B cell (primary cell): ENCODE data around the gene CYP26B1. TPM values are rescaled to one million over a fixed set of nuclear protein-coding genes. Genes with fewer than 3 reads are reported as not detected.

Source experiments
- ATAC-seq: fragments of 200-7000 bp; cut with Tn5 transposase; one replicate; pipeline ENCODE4 v1.10.0; 2021; ENCODE audit warnings: low read depth, mild to moderate bottlenecking, moderate number of reproducible peaks, moderate library complexity
- CTCF ChIA-PET: fragments of 350-600 bp; sonication (Branson Sonifier 250); formaldehyde crosslinking; loops from one replicate; lab custom pipeline; 2021; ENCODE audit warnings: antibody characterized with exemption, inconsistent platforms; lab: Charles Lee
- POLR2A ChIA-PET: fragments of 350-600 bp; sonication (Branson Sonifier 250); formaldehyde crosslinking; loops from one replicate; lab custom pipeline; 2021; ENCODE audit warnings: antibody characterized with exemption; lab: Charles Lee
- DNase-seq: peaks from one replicate; pipeline ENCODE4 v3.0.0; 2013
- H2AFZ ChIP-seq: 2 replicates; pipeline ENCODE4 v1.6.1; 2012; ENCODE audit warnings: mild to moderate bottlenecking, low read depth, low read length; ENCODE audit not compliant: insufficient read depth, poor library complexity, severe bottlenecking
- H3K27ac ChIP-seq, 2 donors: 1 replicate in 1 of 2; 2 replicates in 1 of 2; pipeline ENCODE4 v1.5.1; 2012 to 2013; ENCODE audit warnings: low read length in 2 of 2, mild to moderate bottlenecking in 2 of 2, moderate library complexity in 1 of 2
- H3K27me3 ChIP-seq, 4 experiments: fragments of 200-600 bp in 1 of 4; sonication (generic) in 1 of 4; replicated peaks in 1 of 4; 1 replicate in 2 of 4; 2 replicates in 2 of 4; pipeline versions ENCODE4 v1.6.1 to v1.7.0; 2013 to 2016; ENCODE audit warnings: low read length in 3 of 4, mild to moderate bottlenecking in 2 of 4, mixed read lengths in 1 of 4, moderate library complexity in 1 of 4; ENCODE audit not compliant: insufficient read depth in 4 of 4, control insufficient read depth in 3 of 4; ENCODE audit errors: control extremely low read depth in 1 of 4
- H3K36me3 ChIP-seq, 2 experiments: replicated peaks in 1 of 2; 1 replicate in 1 of 2; 2 replicates in 1 of 2; pipeline versions ENCODE4 v1.6.1 to v1.7.1; 2013; ENCODE audit warnings: low read length in 1 of 2; ENCODE audit not compliant: insufficient read depth in 2 of 2, control insufficient read depth in 1 of 2; ENCODE audit errors: control extremely low read depth in 1 of 2, extremely low read depth in 1 of 2
- H3K4me1 ChIP-seq, 2 donors: fragments of 200-600 bp in 1 of 2; sonication (generic) in 1 of 2; 1 replicate in 1 of 2; 2 replicates in 1 of 2; pipeline versions ENCODE4 v1.5.1 to v1.6.1; 2013 to 2017; ENCODE audit warnings: low read length in 2 of 2; ENCODE audit not compliant: control insufficient read depth in 2 of 2, insufficient read depth in 2 of 2
- H3K4me2 ChIP-seq: replicated peaks from 2 replicates; pipeline ENCODE3; 2012; ENCODE audit warnings: mild to moderate bottlenecking, low read depth, low read length; ENCODE audit not compliant: poor library complexity, severe bottlenecking
- H3K4me3 ChIP-seq, 5 experiments: fragments of 200-600 bp in 1 of 5; sonication (generic) in 1 of 5; 1 replicate in 3 of 5; 2 replicates in 2 of 5; pipeline versions ENCODE4 v1.5.1 to v1.7.0; 2011 to 2016; ENCODE audit warnings: low read length in 4 of 5, mild to moderate bottlenecking in 4 of 5, low read depth in 2 of 5, control low read depth in 1 of 5, moderate library complexity in 1 of 5; ENCODE audit not compliant: insufficient read depth in 1 of 5; ENCODE audit errors: control extremely low read depth in 1 of 5, extremely low read depth in 1 of 5
- H3K79me2 ChIP-seq: fragments of 200-600 bp; sonication (generic); one replicate; pipeline ENCODE4 v1.6.0; 2016; ENCODE audit warnings: low read length; ENCODE audit not compliant: control insufficient read depth, insufficient read depth
- H3K9ac ChIP-seq: fragments of 200-600 bp; sonication (generic); 2 replicates; pipeline ENCODE4 v1.6.1; 2017; ENCODE audit warnings: mild to moderate bottlenecking, low read length, moderate library complexity
- H3K9me3 ChIP-seq, 3 donors: one replicate each; pipeline versions ENCODE4 v1.6.1 to v1.7.1; 2013; ENCODE audit warnings: low read length in 2 of 3; ENCODE audit not compliant: control insufficient read depth in 2 of 3, insufficient read depth in 1 of 3; ENCODE audit errors: control extremely low read depth in 1 of 3
- H4K20me1 ChIP-seq: 2 replicates; pipeline ENCODE4 v1.6.0; 2012; ENCODE audit warnings: mild to moderate bottlenecking, low read length; ENCODE audit not compliant: insufficient read depth, control insufficient read depth, poor library complexity, severe bottlenecking
- H3K27ac Mint-ChIP-seq: one replicate; pipeline ENCODE4 v1.8.0; 2021; ENCODE audit warnings: mixed read lengths
- H3K27me3 Mint-ChIP-seq: one replicate; pipeline ENCODE4 v1.8.0; 2021; ENCODE audit warnings: mixed read lengths
- H3K4me1 Mint-ChIP-seq: one replicate; pipeline ENCODE4 v1.8.0; 2021; ENCODE audit warnings: mixed read lengths
- H3K4me3 Mint-ChIP-seq: one replicate; pipeline ENCODE4 v1.8.0; 2021; ENCODE audit warnings: mixed read lengths
- H3K9me3 Mint-ChIP-seq: one replicate; pipeline ENCODE4 v1.8.0; 2022; ENCODE audit warnings: mixed read lengths; ENCODE audit not compliant: insufficient read depth
- CTCF ChIP-seq: fragments of 200-600 bp; IDR thresholded peaks from one replicate; pipeline ENCODE4 v1.8.0; 2022; ENCODE audit warnings: antibody characterized with exemption, mild to moderate bottlenecking
- EZH2 ChIP-seq: IDR thresholded peaks from 2 replicates; pipeline ENCODE4 v1.6.1; 2012; ENCODE audit warnings: borderline replicate concordance, low read depth, mild to moderate bottlenecking, moderate library complexity, low read length; ENCODE audit not compliant: insufficient read depth, poor library complexity, severe bottlenecking
- WGBS: methylation state at CpG from one replicate; pipeline ENCODE4 v1.1.5; 2013; ENCODE audit warnings: missing lambda C conversion rate; ENCODE audit not compliant: insufficient coverage; 5-methylcytosine and 5-hydroxymethylcytosine counted together
- intact Hi-C: fragments of 100-400 bp; cut with micrococcal nuclease; formaldehyde crosslinking; loops from one replicate; pipeline ENCODE4 v1.10.0; 2022
- polyA plus RNA-seq: library from polyadenylated mRNA; depleted of rRNA; stranded (reverse); fragments of >200 nt; gene quantifications from 2 replicates; pipeline ENCODE4 v1.2.3, GENCODE V29; 2012
- total RNA-seq, 2 donors: library from RNA; stranded (reverse); fragments of 120-200 nt in 1 of 2; gene quantifications; 1 replicate in 1 of 2; 2 replicates in 1 of 2; pipeline versions ENCODE4 v1.2.3 to v1.2.4, GENCODE V29; 2013 to 2022

The CYP26B1 gene
- total and polyA plus RNA-seq, 2 donors (not counting 1 experiment from before 2014, with no cell fraction given): not detected

GRCh38 chr2:72176281-72176680 is 28.6 kb upstream of the CYP26B1 start:
- 80% methylated on average over 1 of the region's 1 CpG for WGBS
- intact Hi-C loops: no loop called here
- H3K36me3 ChIP-seq: no peaks in the 10 kb centered on the region
- H2AFZ ChIP-seq: no peak overlapping the region
- Mint-ChIP-seq H3K4me3 (no peak overlapping the region), H3K9me3 (no peaks in the 10 kb centered on the region), H3K4me1 (no peaks in the 10 kb centered on the region), H3K27me3 (no peaks in the 10 kb centered on the region), H3K27ac (no peak overlapping the region)
- DNase-seq (no peak), ATAC-seq (no peak)
- H3K27me3 ChIP-seq: no peaks in the 10 kb centered on the region
- CTCF ChIA-PET: interaction anchor here (1.3 kb wide), 1 partner anchor 32 kb away, joined by 3 read pairs; no protein-coding TSS in a partner anchor
- no peaks in the 10 kb centered on the region for H4K20me1 ChIP-seq
- POLR2A ChIA-PET: no interaction called here
- no peaks in the 10 kb centered on the region for H3K9me3 ChIP-seq
- no peak overlapping the region for H3K4me3 ChIP-seq
- H3K4me2 ChIP-seq: no peak overlapping the region
- TF ChIP-seq CTCF (no peak), EZH2 (no peak)
- H3K4me1 ChIP-seq: no peaks in the 10 kb centered on the region
- H3K27ac ChIP-seq: no peak overlapping the region
- no peaks in the 10 kb centered on the region for H3K79me2 ChIP-seq
- H3K9ac ChIP-seq: no peak overlapping the region

GRCh38 chr2:72175636-72176035 is 28.0 kb upstream of the CYP26B1 start:
- H3K4me3 ChIP-seq: no peak overlapping the region
- ATAC-seq (no peak), DNase-seq (no peak)
- Mint-ChIP-seq H3K4me1 (no peaks in the 10 kb centered on the region), H3K9me3 (no peaks in the 10 kb centered on the region), H3K27me3 (no peaks in the 10 kb centered on the region), H3K4me3 (no peak overlapping the region), H3K27ac (no peak overlapping the region)
- intact Hi-C loops: no loop called here
- no peak overlapping the region for H2AFZ ChIP-seq
- ChIA-PET CTCF (interaction anchor here (1.3 kb wide), 1 partner anchor 33 kb away, joined by 3 read pairs; no protein-coding TSS in a partner anchor), POLR2A (no interaction called here)
- H4K20me1 ChIP-seq: no peaks in the 10 kb centered on the region
- H3K9me3 ChIP-seq: no peaks in the 10 kb centered on the region
- H3K27ac ChIP-seq: no peak overlapping the region
- no peaks in the 10 kb centered on the region for H3K4me1 ChIP-seq
- no peaks in the 10 kb centered on the region for H3K36me3 ChIP-seq
- no peak overlapping the region for H3K9ac ChIP-seq
- no peaks in the 10 kb centered on the region for H3K27me3 ChIP-seq
- TF ChIP-seq EZH2 (no peak), CTCF (no peak)
- H3K79me2 ChIP-seq: no peaks in the 10 kb centered on the region
- 67% methylated on average over 2 of the region's 4 CpGs for WGBS
- H3K4me2 ChIP-seq: no peak overlapping the region
